ENCODE measurements around the gene KCNG2. TPM values are rescaled to one million over a fixed set of nuclear protein-coding genes. Genes with fewer than 3 reads are reported as not detected.

The KCNG2 gene
- total RNA-seq, 4 donors from 2014 or later = 0.55 TPM; not detected in 3

- intact Hi-C loops (cut with DNase I; ENCODE audit: low total_unique reads) = no loop called here
- Histone ChIP-seq H3K36me3 (no peaks in the 10 kb centered on the region), H3K9me3 (no peaks in the 10 kb centered on the region), H3K27ac (no peak overlapping the region), H3K27me3 (peaks cover 15 to 43% (median 16%) of the 10 kb centered on the region in 3 donors), H3K4me3 (no peak overlapping the region), H3K4me1 (peaks cover 0 to 7% of the 10 kb centered on the region in 2 donors)
- ATAC-seq (no peak), DNase-seq (no peak)
- TF ChIP-seq CTCF (IDR thresholded peaks at IDR 0.05 in 4 of 5, conservative IDR thresholded peaks at IDR 0.05 in 1 of 5) = no peak
- TF ChIP-seq POLR2A (IDR thresholded peaks at IDR 0.05) = no peak
- in situ Hi-C loops (cut with MboI; ENCODE audit: low sequenced_read_pairs in 4 of 4) = no loop called here
Measured at GRCh38 chr18:79856119-79857007, 58.6 kb downstream of the KCNG2 start.

DNA sequence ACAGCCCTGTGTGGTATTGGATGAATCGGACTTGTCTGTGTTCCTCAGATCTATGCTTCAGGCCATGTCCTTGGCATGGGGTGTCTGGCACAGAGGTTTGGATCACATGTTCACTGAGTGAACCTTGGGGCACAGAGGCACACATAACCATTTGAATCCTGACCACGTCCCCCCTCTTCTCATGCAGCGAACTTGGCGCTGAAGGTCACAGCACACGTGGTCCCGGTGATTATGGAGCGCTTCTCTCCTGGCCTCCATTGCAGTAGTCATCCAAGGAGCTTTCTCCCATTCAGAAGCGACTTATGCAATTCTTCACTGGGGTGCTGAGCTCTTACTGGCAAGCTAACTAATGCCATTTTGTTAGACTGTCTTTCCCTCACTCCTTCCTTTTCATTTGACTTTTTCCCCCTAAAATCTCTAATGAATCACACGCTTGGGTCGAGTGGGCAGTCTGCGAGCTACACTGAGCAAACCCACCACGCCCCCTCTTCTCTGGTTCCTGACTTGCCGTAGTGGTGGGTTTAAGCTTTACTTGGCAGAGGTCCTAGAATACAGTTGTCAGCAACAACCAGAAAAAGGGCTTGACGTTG, 59.4 kb downstream of the KCNG2 start:
- ATAC-seq = peak in 1 of 2 donors; percentile 46
- in situ Hi-C loops (cut with MboI; ENCODE audit: low sequenced_read_pairs in 4 of 4) = no loop called here
- DNase-seq = no peak

GRCh38 chr18:79859314-79859713, 61.6 kb downstream of the KCNG2 start:
- TF ChIP-seq CTCF (IDR thresholded peaks at IDR 0.05 in 4 of 5, conservative IDR thresholded peaks at IDR 0.05 in 1 of 5) = no peak
- TF ChIP-seq POLR2A (IDR thresholded peaks at IDR 0.05) = no peak
- in situ Hi-C loops (cut with MboI; ENCODE audit: low sequenced_read_pairs in 4 of 4) = no loop called here

More for the DNA sequence above, 59.4 kb downstream of the KCNG2 start:
- Histone ChIP-seq H3K27me3 (peaks cover 15 to 44% (median 17%) of the 10 kb centered on the region in 3 donors), H3K36me3 (no peaks in the 10 kb centered on the region), H3K4me3 (no peak overlapping the region), H3K27ac (no peak overlapping the region), H3K4me1 (peaks cover 0 to 7% of the 10 kb centered on the region in 2 donors), H3K9me3 (no peaks in the 10 kb centered on the region)
- intact Hi-C loops (cut with DNase I; ENCODE audit: low total_unique reads) = no loop called here
- no peak for TF ChIP-seq POLR2A (IDR thresholded peaks at IDR 0.05)
- TF ChIP-seq CTCF (IDR thresholded peaks at IDR 0.05 in 4 of 5, conservative IDR thresholded peaks at IDR 0.05 in 1 of 5) = no peak

DNA sequence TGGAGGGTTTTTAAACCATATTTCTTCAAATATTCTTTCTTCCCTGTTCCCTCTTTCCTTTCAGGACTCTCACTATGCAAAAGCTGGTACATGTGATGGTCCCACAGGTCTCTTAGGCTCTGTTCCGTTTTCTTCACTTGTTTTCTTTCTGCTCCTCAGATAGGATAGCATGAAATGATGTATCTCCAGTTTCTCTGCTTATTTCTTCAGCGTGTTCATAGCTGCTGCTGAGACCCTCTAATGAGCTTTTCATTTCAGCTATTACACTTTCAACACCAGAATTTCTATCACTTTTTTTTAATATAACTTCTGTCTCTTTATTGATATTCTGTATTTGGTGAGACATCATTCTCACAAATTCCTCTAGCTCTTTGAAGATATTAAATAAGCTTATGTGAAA, 63.9 kb downstream of the KCNG2 start:
- ATAC-seq (no peak), DNase-seq (no peak)

More at GRCh38 chr18:79859314-79859713, 61.6 kb downstream of the KCNG2 start:
- peaks cover 0 to 7% of the 10 kb centered on the region in 2 donors for H3K4me1 ChIP-seq
- no peak overlapping the region for H3K4me3 ChIP-seq
- no peak overlapping the region for H3K27ac ChIP-seq
- ATAC-seq = no peak
- intact Hi-C loops (cut with DNase I; ENCODE audit: low total_unique reads) = no loop called here
- peaks cover 15 to 37% (median 18%) of the 10 kb centered on the region in 3 donors for H3K27me3 ChIP-seq
- H3K9me3 ChIP-seq = no peaks in the 10 kb centered on the region
- H3K36me3 ChIP-seq = no peaks in the 10 kb centered on the region
- DNase-seq = no peak

More for the DNA sequence above, 63.9 kb downstream of the KCNG2 start:
- intact Hi-C loops (cut with DNase I; ENCODE audit: low total_unique reads) (no loop called here), in situ Hi-C loops (cut with MboI; ENCODE audit: low sequenced_read_pairs in 4 of 4) (no loop called here)
- H3K9me3 ChIP-seq = no peaks in the 10 kb centered on the region
- H3K27ac ChIP-seq = no peak overlapping the region
- no peak for TF ChIP-seq POLR2A (IDR thresholded peaks at IDR 0.05)
- TF ChIP-seq CTCF (IDR thresholded peaks at IDR 0.05 in 4 of 5, conservative IDR thresholded peaks at IDR 0.05 in 1 of 5) = no peak
- H3K4me3 ChIP-seq = no peak overlapping the region
- H3K4me1 ChIP-seq = peaks cover 0 to 1% of the 10 kb centered on the region in 2 donors
- no peaks in the 10 kb centered on the region for H3K36me3 ChIP-seq
- H3K27me3 ChIP-seq = peaks cover under 1 to 19% (median 6%) of the 10 kb centered on the region in 3 donors
